Upper lobe of left lung (tissue), 6 donors: ENCODE data around the gene PSEN1. TPM values are rescaled to one million over a fixed set of nuclear protein-coding genes. Genes with fewer than 3 reads are reported as not detected.

Experiments
- ATAC-seq, 2 donors: fragments of 200-7000 bp; cut with Tn5 transposase; one replicate each; pipeline ENCODE4 v1.9.1; 2022; ENCODE audit warnings: mild to moderate bottlenecking in 2 of 2, moderate library complexity in 2 of 2; ENCODE audit not compliant: low FRiP score in 2 of 2
- DNase-seq, 2 donors: peaks; one replicate each; pipeline ENCODE4 v3.0.0-alpha.2; 2019 to 2020
- H3K27ac ChIP-seq, 4 donors: fragments of 200-600 bp; sonication (generic); one replicate each; pipeline ENCODE4 v1.5.1; 2016 to 2019
- H3K27me3 ChIP-seq, 4 donors: fragments of 200-600 bp; sonication (generic); one replicate each; pipeline ENCODE4 v1.5.1; 2017 to 2019
- H3K36me3 ChIP-seq, 4 donors: fragments of 200-600 bp; sonication (generic); one replicate each; pipeline ENCODE4 v1.5.1; 2016 to 2019
- H3K4me1 ChIP-seq, 4 donors: fragments of 200-600 bp; sonication (generic); one replicate each; pipeline ENCODE4 v1.5.1; 2018 to 2019
- H3K4me3 ChIP-seq, 4 donors: fragments of 200-600 bp; sonication (generic); one replicate each; pipeline ENCODE4 v1.5.1; 2017 to 2019; ENCODE audit warnings: mild to moderate bottlenecking in 2 of 4, moderate library complexity in 1 of 4
- H3K9me3 ChIP-seq, 4 donors: fragments of 200-600 bp; sonication (generic); one replicate each; pipeline ENCODE4 v1.5.1; 2018 to 2019
- CTCF ChIP-seq, 6 experiments: fragments of 450-650 bp in 4 of 6; fragments of 200-600 bp in 2 of 6; sonication (generic) in 2 of 6; IDR thresholded peaks; one replicate each; pipeline ENCODE4 v1.5.1; 2016 to 2019; ENCODE audit warnings: antibody characterized with exemption in 6 of 6
- EP300 ChIP-seq, 4 donors: sonication (generic); formaldehyde crosslinking; IDR thresholded peaks; one replicate each; pipeline ENCODE4 v1.5.1; 2017; ENCODE audit warnings: antibody characterized with exemption in 4 of 4, control low read depth in 2 of 4
- POLR2A ChIP-seq, 4 donors: fragments of 450-650 bp; IDR thresholded peaks; one replicate each; pipeline ENCODE4 v1.5.1; 2016 to 2017; ENCODE audit warnings: antibody characterized with exemption in 4 of 4, mild to moderate bottlenecking in 2 of 4
- POLR2AphosphoS5 ChIP-seq, 2 donors: sonication (generic); formaldehyde crosslinking; IDR thresholded peaks; one replicate each; pipeline ENCODE4 v1.5.1; 2017; ENCODE audit warnings: antibody characterized with exemption in 2 of 2
- WGBS, 2 donors: methylation state at CpG; one replicate each; pipeline ENCODE4 v1.1.5; 2017 to 2018; 5-methylcytosine and 5-hydroxymethylcytosine counted together
- total RNA-seq, 6 donors: library from RNA; depleted of rRNA in 4 of 6; stranded (reverse); fragments of >200 nt in 4 of 6; gene quantifications; one replicate each; pipeline versions ENCODE4 v1.1.0 to v1.2.1, GENCODE V29; 2016 to 2021
- donor health status: DM: no; HTN: no; CAD: no; lungs with moderate emphysema.
- donor health status: DM: no; HTN: yes; CAD: no; lungs with severe emphysema.

The PSEN1 gene
- total RNA-seq, 6 donors from 2014 or later = 31.1 to 68.9 (median 56.8) TPM

DNA sequence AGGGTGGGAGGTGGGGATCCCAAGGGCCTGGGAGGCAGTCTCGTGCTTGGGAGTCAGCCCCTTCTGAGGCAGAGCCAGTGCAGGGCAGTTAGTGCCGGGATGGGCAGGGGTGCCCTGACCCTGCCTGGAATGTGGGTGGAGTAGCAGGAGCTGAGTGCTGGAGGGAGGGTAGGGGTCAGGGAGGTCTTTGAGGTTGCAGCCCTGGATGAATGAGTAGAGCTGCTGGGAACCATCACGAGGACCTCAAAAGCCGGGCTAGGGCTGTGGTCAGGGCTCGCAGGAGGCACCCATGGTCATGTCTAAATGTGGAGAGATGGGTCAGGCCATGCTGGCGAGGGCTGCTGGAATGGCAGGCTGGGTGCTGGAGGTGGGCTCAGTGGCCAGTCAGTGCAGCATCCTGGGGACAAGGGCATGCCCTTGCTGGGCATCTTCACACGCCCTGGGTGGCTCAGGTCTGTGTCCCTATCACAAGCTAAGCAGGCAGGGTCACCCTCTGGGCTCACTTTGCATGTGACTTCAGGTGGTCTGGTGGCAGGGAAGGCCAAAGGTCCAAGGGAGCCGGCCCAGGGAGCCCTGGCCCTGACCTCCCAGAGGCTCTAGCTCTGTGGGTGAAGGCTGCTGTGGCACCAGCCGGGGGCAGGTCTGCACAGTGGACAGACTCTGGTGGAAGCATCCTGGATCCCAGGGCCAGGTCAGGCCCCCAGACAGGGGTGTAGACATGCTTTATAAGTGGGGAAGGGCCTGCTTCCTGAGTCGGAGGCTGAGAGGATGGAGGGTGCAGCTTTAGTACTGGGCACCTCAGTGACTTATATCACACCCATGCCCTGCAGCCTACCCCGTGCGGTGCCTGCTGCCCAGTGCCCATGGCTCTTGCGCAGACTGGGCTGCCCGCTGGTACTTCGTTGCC is 125.5 kb downstream of the PSEN1 start:
- no peaks in the 10 kb centered on the region for H3K4me1 ChIP-seq
- DNase-seq = peak in 1 of 2 donors; percentile 58
- ATAC-seq = no peak
- no peak overlapping the region for H3K4me3 ChIP-seq
- 88% methylated on average over 10 to 15 of the region's 15 CpGs for WGBS, 2 donors
- H3K9me3 ChIP-seq = no peaks in the 10 kb centered on the region
- H3K36me3 ChIP-seq = no peaks in the 10 kb centered on the region
- H3K27ac ChIP-seq = no peak overlapping the region
- TF ChIP-seq POLR2A (IDR thresholded peaks at IDR 0.05) (no peak), EP300 (IDR thresholded peaks at IDR 0.05) (no peak), POLR2AphosphoS5 (IDR thresholded peaks at IDR 0.05) (no peak), CTCF (IDR thresholded peaks at IDR 0.05) (no peak)
- no peaks in the 10 kb centered on the region for H3K27me3 ChIP-seq

DNA sequence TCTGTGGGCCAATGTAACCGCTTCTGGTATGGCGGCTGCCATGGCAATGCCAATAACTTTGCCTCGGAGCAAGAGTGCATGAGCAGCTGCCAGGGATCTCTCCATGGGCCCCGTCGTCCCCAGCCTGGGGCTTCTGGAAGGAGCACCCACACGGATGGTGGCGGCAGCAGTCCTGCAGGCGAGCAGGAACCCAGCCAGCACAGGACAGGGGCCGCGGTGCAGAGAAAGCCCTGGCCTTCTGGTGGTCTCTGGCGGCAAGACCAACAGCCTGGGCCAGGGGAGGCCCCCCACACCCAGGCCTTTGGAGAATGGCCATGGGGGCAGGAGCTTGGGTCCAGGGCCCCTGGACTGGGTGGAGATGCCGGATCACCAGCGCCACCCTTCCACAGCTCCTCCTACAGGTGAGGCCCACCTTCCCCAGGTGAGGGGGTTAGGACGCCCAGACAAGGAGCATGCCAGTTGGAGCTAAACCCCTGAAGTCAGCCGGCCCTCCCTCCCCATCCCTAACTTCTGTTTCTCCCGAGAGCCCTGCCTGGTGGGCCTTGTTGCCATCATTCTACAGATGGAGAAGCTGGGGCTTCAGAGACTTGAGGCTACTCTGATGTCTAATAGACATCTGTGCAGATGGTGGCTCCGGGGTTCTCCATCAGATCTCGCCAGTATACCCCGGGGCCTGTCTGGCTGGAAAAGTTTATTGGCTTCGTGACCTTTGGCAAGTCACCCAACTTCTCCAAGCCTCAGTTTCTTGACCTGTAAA is 126.3 kb downstream of the PSEN1 start:
- Histone ChIP-seq H3K27ac (no peak overlapping the region), H3K27me3 (no peaks in the 10 kb centered on the region), H3K9me3 (no peaks in the 10 kb centered on the region), H3K4me1 (no peaks in the 10 kb centered on the region), H3K36me3 (no peaks in the 10 kb centered on the region), H3K4me3 (no peak overlapping the region)
- ATAC-seq (no peak), DNase-seq (peak in 1 of 2 donors; percentile 63)
- WGBS, 2 donors = 92% methylated on average over 9 to 20 of the region's 20 CpGs
- TF ChIP-seq CTCF (IDR thresholded peaks at IDR 0.05) (no peak), EP300 (IDR thresholded peaks at IDR 0.05) (no peak), POLR2A (IDR thresholded peaks at IDR 0.05) (no peak), POLR2AphosphoS5 (IDR thresholded peaks at IDR 0.05) (no peak)

- ATAC-seq (no peak), DNase-seq (no peak)
- Histone ChIP-seq H3K27me3 (no peaks in the 10 kb centered on the region), H3K36me3 (no peaks in the 10 kb centered on the region), H3K27ac (no peak overlapping the region), H3K4me1 (no peaks in the 10 kb centered on the region), H3K4me3 (no peak overlapping the region), H3K9me3 (no peaks in the 10 kb centered on the region)
- WGBS, 2 donors = 81 to 90% methylated on average over 2 to 6 of the region's 7 CpGs
- TF ChIP-seq POLR2AphosphoS5 (IDR thresholded peaks at IDR 0.05) (no peak), CTCF (IDR thresholded peaks at IDR 0.05) (no peak), EP300 (IDR thresholded peaks at IDR 0.05) (no peak), POLR2A (IDR thresholded peaks at IDR 0.05) (no peak)
These were observed 127.3 kb downstream of the PSEN1 start for GRCh38 chr14:73263606-73264005.

DNA sequence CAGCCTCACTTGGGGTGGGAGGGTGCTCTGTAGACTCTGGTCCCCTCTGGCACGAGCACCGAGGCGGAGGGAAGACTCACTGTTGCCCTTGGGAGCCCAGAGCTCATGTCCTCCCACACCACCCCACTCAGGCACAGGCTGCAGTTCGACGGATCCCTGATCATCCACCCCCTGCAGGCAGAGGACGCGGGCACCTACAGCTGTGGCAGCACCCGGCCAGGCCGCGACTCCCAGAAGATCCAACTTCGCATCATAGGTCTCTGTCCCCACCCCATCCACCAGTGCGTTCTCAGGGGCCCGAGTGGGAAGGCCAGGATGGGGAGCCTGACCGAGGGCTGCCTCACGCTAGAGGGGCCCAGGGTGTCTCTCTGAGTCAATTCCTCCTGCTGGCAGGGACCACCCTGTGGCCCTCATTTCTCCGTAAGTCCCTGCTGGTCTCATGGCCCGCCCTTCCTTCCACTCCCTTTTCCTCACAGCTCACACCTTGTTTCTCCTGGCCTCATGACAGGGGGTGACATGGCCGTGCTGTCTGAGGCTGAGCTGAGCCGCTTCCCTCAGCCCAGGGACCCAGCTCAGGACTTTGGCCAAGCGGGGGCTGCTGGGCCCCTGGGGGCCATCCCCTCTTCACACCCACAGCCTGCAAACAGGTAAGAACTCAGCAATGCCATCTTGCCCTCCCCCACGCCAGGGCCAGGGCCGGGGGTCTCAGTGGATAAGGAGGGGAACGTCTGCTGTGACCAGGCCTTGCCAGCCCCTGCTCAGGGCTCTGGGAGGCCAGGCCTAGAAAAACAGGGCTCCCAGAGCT is 128.0 kb downstream of the PSEN1 start:
- ATAC-seq = no peak
- no peak overlapping the region for H3K27ac ChIP-seq
- H3K4me1 ChIP-seq = peaks cover 0 to 1% (median under 1%) of the 10 kb centered on the region in 4 donors
- H3K36me3 ChIP-seq = no peaks in the 10 kb centered on the region
- 91 to 96% methylated on average over 9 to 21 of the region's 23 CpGs for WGBS, 2 donors
- no peaks in the 10 kb centered on the region for H3K9me3 ChIP-seq
- H3K27me3 ChIP-seq = no peaks in the 10 kb centered on the region
- TF ChIP-seq POLR2A (IDR thresholded peaks at IDR 0.05) (no peak), POLR2AphosphoS5 (IDR thresholded peaks at IDR 0.05) (no peak), EP300 (IDR thresholded peaks at IDR 0.05) (no peak), CTCF (IDR thresholded peaks at IDR 0.05) (no peak)
- no peak overlapping the region for H3K4me3 ChIP-seq
- DNase-seq = peak in 1 of 2 donors; percentile 76
